AG04449 (cell line): Measurements from ENCODE around the gene COG5.
A peak's percentile ranks its signal among the peaks of the same experiment; 100 is the strongest.

Source experiments
- CTCF ChIA-PET: fragments of 350-600 bp; formaldehyde crosslinking; extraction: SDS; loops from one replicate; lab custom pipeline; 2021; ENCODE audit warnings: antibody characterized with exemption; lab: Yijun Ruan, JAX
- POLR2A ChIA-PET: fragments of 400-600, 350-600 bp; formaldehyde crosslinking; extraction: SDS; loops from one replicate; lab custom pipeline; 2020; ENCODE audit warnings: antibody characterized with exemption, inconsistent platforms; lab: Yijun Ruan, JAX
- DNase-seq: peaks from one replicate; pipeline ENCODE4 v3.0.0-alpha.2; 2010; ENCODE audit warnings: low read depth, low spot score
- H3K4me3 ChIP-seq: 2 replicates; pipeline ENCODE4 v1.5.1; 2011; ENCODE audit warnings: low read depth, mild to moderate bottlenecking, control low read depth, low read length
- CTCF ChIP-seq: IDR thresholded peaks from one replicate; pipeline ENCODE4 v1.5.1; 2011; ENCODE audit warnings: mild to moderate bottlenecking, moderate library complexity, low read length, control low read depth, inconsistent platforms; ENCODE audit not compliant: insufficient read depth; ENCODE audit errors: missing control alignments

COG5 gene

GRCh38 chr7:107505362-107505761, 58.4 kb downstream of the COG5 start:
- ChIA-PET POLR2A (no interaction called here), CTCF (interaction anchor here (0.7 kb wide), 1 partner anchor 308 kb away, joined by 3 read pairs; no protein-coding TSS in a partner anchor)
- DNase-seq = no peak
- no peak for TF ChIP-seq CTCF
- H3K4me3 ChIP-seq = no peak overlapping the region

GRCh38 chr7:107503687-107504086, 60.0 kb downstream of the COG5 start:
- ChIA-PET POLR2A (no interaction called here), CTCF (no interaction called here)
- H3K4me3 ChIP-seq = no peak overlapping the region
- DNase-seq = no peak
- TF ChIP-seq CTCF = no peak

- DNase-seq = no peak
- no peak overlapping the region for H3K4me3 ChIP-seq
- CTCF ChIA-PET = interaction anchor here (0.7 to 1.0 kb wide), 2 partner anchors 11 to 309 kb away, joined by 3 read pairs; no protein-coding TSS in a partner anchor
- TF ChIP-seq CTCF = no peak
- POLR2A ChIA-PET = no interaction called here
Measured at GRCh38 chr7:107502797-107503196, 60.9 kb downstream of the COG5 start.

GRCh38 chr7:107502154-107502553, 61.6 kb downstream of the COG5 start:
- TF ChIP-seq CTCF = no peak
- CTCF ChIA-PET = interaction anchor here (0.7 to 1.0 kb wide), 3 partner anchors 11 to 309 kb away, joined by 3 read pairs; no protein-coding TSS in a partner anchor
- POLR2A ChIA-PET = no interaction called here
- DNase-seq = no peak
- H3K4me3 ChIP-seq = no peak overlapping the region

- ChIA-PET CTCF (interaction anchor here (0.6 to 1.5 kb wide), 8 partner anchors 13 to 354 kb away, joined by 3 to 11 read pairs (median 4); no protein-coding TSS in a partner anchor), POLR2A (no interaction called here)
- peak; percentile 17 for TF ChIP-seq CTCF
- H3K4me3 ChIP-seq = no peak overlapping the region
- DNase-seq = no peak
Measured at GRCh38 chr7:107501593-107501992, 62.1 kb downstream of the COG5 start.

GRCh38 chr7:107499731-107500130, 64.0 kb downstream of the COG5 start:
- TF ChIP-seq CTCF = no peak
- ChIA-PET CTCF (no interaction called here), POLR2A (no interaction called here)
- no peak overlapping the region for H3K4me3 ChIP-seq
- DNase-seq = no peak
